Measurements from ENCODE around the gene TMA7. TPM values are rescaled to one million over a fixed set of nuclear protein-coding genes. Genes with fewer than 3 reads are reported as not detected.

The TMA7 gene
- total RNA-seq, 4 donors from 2014 or later = 272 to 488 (median 350) TPM

DNA sequence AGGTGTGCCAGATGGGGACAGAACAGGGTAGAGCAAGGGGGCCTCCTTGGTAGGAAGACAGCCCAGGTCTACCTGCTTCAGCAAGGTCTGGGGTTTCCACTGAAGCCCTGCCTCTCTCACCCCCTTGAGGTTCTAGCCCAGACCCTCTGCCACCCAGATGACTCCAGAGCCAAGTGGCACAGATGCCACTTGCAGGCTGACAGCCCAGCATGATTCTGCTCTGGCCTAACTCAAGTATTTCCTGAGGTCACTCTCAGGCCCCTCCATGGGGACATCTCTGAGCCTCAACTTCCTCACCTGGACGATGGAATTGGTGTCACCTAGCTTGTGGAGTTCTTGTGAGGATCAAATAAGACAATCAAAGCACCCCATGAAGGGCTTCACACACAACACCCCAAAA, 34.1 kb upstream of the TMA7 start:
- TF ChIP-seq, protein P1, sequence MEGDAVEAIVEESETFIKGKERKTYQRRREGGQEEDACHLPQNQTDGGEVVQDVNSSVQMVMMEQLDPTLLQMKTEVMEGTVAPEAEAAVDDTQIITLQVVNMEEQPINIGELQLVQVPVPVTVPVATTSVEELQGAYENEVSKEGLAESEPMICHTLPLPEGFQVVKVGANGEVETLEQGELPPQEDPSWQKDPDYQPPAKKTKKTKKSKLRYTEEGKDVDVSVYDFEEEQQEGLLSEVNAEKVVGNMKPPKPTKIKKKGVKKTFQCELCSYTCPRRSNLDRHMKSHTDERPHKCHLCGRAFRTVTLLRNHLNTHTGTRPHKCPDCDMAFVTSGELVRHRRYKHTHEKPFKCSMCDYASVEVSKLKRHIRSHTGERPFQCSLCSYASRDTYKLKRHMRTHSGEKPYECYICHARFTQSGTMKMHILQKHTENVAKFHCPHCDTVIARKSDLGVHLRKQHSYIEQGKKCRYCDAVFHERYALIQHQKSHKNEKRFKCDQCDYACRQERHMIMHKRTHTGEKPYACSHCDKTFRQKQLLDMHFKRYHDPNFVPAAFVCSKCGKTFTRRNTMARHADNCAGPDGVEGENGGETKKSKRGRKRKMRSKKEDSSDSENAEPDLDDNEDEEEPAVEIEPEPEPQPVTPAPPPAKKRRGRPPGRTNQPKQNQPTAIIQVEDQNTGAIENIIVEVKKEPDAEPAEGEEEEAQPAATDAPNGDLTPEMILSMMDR (IDR thresholded peaks at IDR 0.05; ENCODE audit: low read depth) = no peak

DNA sequence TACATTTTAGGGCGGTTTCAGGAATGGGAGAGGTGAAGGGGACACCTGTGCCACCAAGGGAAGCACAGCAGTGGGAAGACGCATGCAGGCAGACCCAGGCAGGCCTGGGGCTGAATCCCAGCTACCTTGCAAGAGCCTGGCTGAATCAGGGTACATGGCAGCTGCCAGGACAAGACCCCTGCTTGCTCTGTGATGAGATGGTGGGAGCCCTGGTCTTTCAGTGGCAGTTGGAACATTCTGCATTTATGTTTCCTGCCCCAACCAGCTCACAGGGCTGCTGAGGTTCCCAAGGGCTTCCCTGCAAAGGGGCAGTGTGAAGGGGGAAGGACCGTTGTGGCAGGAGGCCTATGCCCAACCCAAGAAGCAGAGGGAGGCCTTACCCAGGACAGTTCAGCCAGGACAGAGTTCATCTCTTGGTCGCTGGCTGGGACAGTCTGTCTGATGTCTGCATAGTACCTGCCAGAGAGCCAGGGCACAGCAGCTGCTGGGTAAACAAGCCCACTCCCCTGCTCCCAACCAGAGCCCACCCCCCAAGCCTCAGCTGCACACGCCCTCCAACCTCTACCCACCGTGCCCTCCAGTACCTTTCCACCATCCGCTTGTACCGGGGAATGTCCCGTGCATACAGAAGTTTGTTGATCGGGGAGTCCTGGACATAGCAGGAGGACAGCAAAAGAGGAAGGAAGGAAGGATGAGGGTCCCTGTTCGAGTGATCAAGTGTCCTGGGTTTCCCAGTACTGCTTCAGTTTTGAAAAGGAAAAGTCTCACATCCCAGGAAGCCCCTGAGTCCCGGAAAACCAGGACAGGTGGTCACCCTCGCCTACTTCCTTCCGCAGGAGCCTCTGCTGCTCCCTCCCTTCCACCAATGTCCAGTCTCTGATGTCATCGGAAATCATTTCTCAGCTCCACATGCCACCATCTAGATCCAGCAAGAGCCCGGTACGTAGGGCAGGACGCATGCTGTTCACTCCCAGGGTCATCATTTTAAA, 33.3 kb upstream of the TMA7 start:
- TF ChIP-seq, protein P1 (IDR thresholded peaks at IDR 0.05; ENCODE audit: low read depth) = no peak

DNA sequence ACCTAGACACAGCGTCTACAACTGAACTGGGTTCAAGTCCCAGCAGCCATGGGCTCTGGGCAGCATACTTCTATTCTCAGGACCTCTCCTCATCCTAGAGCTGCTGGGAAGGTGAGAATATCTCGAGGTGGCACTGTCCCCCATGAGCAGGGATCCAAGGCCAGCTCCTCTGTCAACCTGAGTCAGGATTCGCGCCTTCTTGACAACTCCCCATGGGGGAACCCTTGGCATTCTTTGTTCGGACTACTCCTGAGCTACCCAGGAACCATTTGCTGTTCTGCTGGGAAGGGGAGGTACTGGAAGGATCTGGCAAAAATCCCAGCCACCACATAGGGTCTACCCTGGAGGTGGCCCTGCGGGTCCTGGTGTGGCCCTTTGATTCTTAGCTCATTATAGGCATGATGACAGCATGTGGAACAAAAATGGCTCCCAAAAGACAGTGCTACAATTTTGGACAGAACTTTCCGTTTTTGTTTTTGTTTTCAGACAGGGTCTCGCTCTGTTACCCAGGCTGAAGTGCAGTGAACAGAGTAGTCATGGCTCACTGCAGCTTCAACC, 32.4 kb upstream of the TMA7 start:
- TF ChIP-seq, protein P1 (IDR thresholded peaks at IDR 0.05; ENCODE audit: low read depth) = no peak

DNA sequence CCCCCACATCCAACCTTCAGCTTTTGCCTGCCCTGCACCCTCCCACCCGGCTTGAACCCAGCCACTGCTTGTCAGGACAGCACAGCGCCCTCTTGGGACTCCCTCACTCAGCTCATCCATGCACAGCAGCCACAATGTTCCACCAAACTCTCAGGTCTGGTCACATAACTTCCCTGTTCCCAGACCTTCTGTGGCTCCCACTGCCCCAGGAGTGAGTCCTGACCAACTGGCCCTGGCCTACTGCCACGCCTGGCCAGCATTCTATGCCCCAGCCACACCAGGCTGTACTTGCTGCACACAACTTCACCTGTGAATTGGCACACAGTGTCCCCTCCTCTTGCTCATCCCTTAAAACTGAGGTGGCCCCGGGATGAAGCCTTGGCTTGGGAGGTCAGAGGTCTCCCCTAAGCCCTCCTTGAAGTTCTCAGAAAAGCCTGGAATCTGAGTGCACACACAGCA, 31.2 kb upstream of the TMA7 start:
- TF ChIP-seq, protein P1 (IDR thresholded peaks at IDR 0.05; ENCODE audit: low read depth) = no peak

DNA sequence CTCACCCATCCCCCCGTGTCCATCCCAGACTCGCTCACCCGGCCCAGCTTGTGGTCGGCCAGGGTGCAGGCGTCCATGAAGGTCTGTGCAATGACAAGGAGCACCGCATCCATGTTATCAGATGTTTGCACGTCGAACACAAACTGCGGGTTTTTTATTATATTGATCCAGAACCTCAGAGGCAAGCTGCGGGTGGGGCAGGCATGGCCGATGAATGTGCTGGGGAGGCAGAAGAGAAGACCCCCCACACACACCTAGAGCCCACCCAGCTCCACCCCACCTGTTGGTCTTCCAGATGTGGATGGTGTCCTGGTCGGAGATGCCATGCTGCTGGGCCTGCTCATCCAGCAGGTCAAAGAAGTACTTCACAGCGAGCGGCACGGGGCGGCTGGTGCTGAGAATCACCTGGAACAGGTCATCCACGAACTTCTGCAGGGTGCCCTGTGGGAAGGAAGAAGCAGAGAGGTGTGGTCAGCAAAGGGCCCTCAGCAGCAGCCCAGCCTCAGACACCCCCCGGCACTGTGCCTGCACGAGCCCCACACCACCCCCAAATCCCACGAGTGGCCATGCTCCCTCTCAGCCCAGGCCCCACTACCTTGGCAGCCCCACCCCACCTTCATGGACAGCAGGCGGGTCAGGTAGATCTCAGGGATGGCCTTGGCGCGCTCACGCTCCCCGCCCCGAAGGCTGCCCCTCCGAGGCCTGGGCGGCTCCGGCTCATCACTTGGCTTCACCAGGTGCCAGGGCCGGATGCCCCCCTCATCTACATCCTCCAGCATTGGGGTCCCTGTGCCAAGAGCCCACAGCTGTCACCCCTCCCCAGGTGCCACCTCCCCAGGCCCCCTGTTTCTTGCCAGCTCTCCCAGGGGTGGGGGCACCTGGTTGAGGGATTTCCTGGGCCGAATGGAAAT, 30.5 kb upstream of the TMA7 start:
- TF ChIP-seq, protein P1 (IDR thresholded peaks at IDR 0.05; ENCODE audit: low read depth) = no peak

DNA sequence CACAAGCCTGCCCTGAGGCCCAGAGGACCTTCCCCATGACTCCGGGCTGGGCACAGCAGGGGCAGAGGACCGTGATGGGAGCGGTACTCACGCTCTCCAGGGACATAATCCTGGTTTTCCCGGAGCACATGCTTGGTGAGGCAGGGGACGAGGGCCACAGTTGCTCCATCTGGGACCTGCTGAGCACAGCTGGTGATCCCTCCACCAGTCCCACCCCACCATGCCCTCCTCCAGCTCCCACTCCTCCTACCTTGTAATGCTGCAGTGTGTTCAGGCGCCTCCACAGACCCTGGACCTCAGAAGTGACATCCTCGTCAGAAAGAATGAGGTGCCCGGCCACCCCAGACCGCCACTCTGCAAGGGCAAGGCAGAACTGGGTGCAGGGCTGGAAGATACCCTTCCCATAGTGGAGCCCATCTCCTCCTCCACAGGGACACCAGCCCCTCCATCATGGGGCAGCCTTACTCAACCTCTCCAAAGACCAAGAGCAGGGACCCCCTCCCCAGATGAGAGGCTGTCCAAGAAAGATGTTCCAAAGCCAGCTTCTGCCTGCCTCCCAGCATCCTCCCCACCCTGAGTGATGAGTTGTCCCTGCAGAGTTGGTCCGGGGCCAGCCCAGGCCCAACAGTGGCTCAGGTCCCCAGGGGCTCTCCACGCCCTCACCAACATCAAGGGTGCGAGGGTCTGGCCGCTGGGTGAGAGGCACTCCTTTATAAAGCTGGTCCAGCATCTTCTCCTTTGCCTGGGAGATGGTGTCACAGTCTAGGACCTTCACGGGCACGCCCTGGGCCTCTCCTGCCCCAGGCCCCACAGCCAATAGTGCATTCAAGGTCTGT, 29.6 kb upstream of the TMA7 start:
- TF ChIP-seq, protein P1 (IDR thresholded peaks at IDR 0.05; ENCODE audit: low read depth) = no peak

Data from subcutaneous adipose tissue (tissue), 4 donors.